D341Med (cell line): Measurements from ENCODE around the gene SLC6A6.

Experiments
- DNase-seq: peaks from one replicate; pipeline ENCODE4 v3.0.0; 2012; ENCODE audit warnings: low spot score

Gene SLC6A6

DNA sequence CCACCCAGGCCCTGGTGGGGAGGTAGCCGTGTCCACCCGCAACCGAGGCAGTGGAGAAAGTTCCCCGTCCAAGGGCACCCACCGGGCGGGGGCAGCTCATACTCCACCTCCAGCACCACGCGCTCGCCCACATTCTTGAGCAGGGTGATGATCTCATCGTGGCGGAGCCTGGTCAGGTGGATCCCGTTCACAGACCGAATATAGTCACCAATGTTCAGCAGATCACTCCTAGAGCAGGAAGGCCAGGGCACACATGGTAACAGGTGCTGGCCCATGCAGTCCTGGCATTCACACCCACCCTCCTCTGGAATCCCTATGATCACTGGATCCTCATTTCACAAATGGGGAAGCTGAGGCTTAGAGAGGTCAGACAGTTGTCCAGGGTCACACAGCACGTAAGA is 121.9 kb downstream of the SLC6A6 start:
- DNase-seq, result no peak

DNA sequence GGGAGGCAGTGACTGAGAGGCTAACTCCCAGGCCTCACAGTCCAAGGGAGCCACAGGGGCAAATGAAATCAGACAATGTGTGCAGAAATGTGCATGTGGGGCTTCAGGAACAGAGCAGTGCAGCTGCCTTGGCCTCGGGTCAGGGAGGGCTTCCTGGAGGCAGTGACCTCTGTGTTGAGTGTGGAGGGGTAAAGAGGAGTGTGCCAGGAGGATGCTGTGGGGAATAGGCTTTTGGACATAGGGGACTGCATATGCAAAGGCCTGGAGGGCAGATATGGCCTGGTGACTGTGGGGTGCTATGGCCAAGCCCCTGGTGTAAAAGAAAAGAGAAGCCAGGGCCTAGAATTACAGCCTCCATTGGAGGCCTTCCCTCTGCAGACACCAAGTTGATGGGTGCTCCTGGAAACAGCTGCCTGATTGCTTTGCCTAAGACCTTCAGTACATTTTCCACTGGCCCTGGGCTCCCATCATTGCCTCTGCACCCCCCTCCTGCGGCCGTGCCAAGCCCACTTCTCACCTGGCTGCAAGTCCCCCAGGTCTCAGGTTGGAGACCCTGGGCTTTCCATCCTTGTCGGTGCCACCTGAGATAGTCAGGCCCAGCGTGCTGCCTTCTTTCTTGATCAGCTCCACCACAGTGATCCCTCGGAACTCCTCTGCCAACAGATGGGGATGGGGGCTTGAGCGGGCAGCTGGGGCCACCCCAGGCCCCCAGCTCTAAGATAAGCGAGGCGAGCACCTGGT is 122.7 kb downstream of the SLC6A6 start:
- no peak for DNase-seq

DNA sequence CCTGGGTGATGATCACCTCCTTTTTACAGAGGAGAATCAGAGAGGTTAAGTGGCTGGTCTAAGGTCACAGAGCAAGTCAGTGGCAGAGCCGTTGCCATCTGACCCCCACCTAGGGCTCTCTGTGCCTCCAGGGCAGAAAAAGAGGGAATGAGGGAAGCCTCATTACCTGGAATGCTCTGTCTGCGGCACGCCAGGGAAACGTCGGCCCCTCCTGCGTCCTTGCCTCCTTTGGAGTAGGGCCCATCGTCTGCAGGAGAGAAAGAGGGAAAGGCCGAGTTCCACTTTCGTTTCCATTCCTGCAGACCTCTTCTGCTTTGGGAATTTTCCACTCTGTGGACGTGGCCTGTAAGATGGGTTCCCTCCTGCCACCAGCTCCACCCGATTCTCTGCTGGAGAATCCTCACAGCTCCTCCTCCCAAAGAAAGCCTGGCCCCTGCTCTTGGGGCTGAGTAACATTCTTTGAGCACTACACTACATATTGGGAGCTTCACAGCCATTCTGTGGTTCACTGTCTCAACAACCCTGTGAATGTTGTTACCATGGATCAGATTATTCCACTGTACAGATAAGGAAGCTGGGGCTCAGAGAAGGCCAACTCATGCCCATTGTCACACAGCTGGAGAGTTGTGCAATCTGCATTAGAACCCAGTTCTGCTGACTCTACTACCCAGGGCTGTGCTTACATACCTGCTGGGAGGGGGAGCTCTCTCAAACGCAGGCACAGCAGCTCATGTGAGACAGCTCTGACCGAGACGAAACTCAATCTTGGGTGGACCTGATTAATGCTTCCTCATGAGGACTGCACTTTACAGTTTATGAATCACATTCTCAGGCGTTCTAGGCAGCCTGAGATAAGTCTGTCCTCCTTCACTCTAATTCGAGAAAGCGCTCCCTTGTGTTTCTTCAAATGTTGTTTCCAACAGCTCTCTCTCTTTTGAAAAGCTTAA is 123.6 kb downstream of the SLC6A6 start:
- DNase-seq, result no peak

DNA sequence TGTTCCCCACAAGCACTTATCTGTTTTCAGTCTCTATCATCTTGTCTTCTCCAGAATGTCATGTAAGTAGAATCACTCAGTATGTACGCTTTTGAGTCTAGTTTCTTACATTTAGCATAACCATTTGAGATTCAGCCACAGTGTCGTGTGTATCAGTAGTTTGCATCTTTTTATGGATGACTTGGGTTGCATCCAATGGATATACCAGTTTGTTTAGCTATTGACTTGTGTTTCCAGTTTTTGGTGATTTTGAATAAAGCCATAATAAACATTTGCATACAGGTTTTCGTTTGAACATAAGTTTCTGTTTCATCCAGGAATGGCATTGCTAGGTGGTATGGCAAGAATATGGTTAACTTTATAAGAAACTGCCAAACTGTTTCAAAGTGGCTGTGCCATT is 125.7 kb downstream of the SLC6A6 start:
- DNase-seq, result no peak

DNA sequence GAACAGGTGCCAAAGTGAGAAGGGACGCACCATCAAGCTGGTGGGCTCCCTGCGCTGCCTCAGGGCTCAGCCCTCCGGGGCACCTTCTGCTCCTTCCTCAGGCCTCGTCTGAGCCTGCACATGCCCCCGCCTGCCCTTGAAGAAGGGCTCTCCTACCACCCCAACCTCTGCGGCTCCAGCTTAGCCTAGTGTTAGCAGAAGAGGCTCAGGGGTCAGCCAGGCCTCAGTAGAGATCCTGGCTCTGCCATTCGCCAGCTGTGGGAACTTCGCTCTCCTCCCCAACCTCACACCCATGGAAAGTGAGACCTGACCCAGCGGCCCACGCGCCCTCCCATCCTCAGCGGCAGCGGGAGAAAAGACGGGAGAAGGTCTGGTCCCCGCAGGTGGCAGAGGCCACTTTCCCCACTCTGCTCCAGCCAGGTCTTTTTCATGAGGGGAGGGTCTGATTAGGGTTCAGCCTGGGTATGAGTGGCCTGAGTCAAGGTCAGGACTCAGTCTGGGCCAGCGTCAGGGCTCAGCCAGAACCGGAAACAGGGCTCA is 129.5 kb downstream of the SLC6A6 start:
- no peak for DNase-seq

DNA sequence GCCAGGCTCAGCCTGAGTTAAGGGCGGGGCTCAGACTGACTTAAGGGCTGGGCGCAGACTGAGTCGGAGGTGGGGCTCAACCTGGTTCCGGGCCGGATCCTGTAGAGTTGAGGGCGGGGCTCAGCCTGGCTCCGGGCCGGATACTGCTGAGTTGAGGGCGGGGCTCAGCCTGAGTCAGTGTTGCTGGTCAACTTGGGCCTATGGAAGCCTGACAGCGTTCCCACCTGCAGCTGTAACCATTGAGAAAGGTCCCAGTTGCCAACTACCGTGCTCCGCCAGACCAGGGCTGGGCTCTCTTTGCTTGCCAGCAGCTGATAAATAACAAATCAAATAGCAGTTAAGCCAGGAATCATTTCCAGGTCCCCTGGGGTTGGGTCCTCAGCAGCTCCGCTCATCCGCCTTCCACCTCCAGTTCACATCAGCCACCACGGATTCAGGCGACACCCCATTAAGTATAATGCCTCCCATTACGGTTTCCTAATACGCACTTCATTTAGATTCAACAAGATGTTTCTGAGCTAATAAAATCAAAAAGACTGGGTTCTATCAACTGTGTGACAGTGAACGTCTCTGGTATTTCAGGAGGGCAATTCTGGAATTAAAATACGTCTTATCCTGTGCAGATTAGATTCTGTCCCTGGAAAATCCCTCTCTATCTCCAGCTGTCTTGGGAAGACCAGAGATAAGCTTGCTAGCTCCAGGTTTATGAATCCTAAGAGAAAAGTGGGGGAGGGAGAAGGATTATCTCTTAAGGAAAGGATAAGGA is 130.5 kb downstream of the SLC6A6 start:
- peak; percentile 84 for DNase-seq

DNA sequence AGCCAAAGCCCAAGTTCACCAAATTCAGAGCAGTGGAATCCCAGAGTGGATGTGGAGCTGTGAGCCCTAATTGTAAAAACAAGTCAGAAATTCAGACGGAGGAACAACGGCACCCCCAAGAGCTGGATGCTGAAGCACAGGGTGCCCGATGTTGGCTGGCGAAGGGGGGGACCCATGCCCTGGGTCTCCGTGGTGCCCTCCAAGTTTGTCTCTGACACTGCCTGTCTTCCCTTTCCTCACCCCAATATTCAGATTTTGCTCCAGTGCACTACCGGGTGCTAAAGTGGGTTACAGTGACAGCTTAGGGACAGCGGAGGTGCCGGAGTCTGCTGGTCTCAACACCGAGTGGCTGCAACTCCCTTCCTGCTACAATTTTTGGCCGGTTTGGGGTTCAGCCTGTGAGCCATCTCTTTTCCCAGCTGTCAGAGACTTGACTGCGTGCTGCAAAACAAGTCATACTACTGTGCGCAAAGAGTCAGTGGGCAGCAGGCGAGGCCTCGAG is 131.1 kb downstream of the SLC6A6 start:
- DNase-seq, result peak; percentile 64

DNA sequence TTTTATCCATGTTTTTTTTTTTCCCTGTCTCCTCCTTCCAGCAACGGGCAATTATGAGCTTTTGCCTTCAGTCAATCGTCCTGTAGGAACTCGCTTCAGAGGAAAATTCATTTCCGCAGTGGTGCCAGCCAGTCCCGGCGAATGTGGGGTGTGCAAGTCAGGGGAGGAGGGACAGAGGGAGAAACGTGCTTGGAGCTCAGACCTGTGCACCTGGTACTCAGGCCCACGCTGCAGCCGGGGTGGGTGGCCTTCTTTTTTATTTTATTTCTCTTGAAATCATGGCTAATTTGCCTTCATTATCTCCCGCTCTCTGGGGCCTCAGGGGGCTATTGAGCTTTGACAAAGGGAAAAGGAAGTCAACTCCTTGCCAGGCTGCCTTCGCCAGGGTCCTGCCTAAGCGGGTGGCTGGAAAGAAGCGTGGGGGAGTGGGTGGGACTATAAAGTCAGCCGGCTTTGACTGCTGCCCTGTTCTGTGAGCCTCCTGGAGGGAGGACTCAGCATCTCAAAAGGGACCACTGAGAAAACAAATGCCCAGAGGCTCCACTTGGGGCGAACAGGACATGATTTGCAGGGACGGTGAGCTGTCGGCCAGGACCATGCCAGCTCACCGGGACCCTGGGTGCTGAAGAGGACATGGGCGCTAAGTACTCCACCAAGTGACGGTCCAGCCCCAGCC is 132.2 kb downstream of the SLC6A6 start:
- DNase-seq, result no peak

DNA sequence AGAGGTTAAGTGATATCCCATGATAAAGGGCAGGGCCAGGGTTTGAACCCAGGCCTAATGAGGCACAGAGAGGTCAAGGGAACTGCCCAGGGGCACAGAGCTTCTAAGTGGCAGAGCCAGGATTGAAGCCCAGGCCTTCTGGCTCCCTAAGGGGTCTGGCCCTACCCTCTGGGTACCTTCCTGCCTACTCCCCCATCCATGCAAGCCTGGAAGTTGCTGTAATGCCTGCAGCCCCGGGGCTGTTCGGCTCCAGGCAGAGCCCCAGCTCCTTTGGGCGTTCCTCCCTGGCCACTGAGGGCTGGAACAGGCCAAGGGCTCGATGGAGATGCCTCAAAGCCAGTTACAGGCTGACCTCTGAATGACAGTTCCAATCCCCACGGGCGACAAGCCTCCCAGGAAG is 133.2 kb downstream of the SLC6A6 start:
- DNase-seq, result no peak

DNA sequence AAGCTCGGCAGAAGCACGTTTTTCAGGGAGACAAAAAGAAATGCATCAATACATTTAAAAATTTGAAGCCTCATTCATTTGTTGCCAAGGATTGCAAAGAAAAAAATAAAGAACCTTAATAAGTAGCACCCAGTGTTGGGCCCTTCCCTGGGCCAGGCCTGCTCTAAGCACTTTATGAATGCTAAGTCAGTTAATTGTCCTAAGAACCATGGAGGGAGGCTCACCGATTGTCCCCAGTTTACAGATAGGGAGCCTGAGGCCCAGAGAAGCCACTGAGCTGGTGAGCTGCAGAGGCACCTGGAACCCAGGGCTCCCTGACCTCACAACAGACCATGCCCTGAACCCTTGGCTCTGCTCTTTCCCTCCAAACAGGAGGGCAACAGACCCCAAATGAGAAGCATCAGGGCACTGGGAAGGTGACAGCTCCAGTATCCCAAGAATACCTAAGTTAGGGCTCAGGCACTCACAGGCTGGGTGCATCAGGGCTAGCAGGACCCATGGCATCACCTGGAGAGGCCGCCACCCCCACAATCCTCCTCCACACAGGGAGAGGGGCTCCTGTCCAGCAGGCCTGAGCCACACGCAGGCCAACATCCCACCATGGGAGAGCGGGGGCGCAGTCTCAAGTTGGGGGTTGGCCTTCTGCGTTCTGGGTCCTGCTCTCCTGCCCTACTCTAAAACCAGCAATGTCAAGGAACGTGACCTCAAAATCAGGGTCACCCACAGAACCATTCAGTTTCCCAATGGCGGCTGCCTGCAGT is 133.8 kb downstream of the SLC6A6 start:
- DNase-seq, result no peak

DNA sequence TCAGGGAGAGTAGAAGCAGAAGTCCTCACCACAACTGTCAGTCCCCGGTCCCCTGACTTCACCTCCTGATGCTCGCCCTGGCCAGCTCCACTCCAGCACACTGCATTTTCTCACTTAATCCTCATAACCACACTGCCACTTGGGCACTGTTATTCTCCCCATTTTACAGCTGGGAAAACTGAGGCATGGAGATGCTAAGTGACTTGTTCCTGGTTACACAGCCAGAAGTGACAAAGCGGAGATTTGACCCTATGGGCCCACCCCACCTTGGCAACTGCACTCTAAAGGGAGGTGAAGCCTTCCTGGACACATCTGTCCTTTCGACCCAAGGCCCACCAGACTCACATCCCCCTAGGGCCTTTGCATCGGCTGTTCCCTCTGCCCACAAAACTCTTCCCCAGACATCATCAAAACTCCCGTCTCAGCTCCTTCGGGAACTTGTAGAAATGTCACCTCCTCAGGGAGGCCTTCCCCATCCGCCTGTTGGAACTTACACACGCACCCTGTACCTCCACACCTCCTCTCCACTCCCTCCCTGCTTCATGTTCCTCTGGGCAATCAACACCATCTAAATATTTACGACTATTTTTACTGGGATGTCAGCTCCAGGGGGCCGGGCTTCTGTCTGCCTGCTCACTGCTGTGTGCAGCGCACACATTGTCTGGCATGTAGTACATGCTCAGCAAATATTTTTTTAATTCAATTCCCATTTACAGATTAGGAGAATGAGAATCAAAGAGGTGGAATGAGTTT is 134.6 kb downstream of the SLC6A6 start:
- no peak for DNase-seq

DNA sequence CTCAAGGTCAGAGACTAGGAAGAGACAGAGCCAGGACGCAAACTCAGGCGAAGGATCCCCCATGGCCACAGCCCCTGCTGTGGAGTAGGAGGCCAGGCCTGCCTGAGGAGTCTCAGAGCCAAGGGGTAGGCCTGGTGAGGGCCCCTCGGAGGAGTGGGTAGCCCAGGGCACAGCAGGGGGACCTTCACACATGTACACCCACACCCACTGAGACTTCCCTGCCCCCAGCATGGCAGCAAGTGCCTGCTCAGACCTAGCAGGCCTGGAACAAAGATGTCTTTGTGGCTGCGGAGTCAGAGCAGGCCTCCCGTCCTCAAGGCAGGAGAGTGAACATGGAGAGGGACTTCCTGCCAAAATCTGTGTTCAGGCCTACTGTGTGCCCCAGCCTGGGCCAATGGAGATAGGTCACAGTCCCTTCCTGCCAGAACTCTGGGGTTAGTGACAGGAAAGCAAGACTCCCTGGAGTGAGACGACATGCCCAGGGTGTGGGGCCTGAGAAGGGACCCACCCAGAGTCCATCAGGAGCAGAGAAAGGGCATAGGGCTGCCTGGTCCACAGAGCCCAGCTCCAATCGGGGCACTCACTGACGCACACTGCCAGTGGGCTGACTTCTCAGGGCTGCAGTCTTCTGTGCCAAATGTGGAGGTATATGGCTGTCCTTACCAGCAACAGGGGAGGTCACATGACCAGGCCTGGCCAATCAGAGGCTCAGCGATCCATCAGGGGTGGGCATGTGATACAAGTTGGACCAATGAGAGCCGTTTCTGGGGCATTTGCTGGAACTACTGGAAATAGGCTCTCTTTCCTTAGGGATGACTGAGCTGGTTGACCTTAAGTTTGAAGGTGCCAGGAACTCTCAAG is 135.4 kb downstream of the SLC6A6 start:
- no peak for DNase-seq

DNA sequence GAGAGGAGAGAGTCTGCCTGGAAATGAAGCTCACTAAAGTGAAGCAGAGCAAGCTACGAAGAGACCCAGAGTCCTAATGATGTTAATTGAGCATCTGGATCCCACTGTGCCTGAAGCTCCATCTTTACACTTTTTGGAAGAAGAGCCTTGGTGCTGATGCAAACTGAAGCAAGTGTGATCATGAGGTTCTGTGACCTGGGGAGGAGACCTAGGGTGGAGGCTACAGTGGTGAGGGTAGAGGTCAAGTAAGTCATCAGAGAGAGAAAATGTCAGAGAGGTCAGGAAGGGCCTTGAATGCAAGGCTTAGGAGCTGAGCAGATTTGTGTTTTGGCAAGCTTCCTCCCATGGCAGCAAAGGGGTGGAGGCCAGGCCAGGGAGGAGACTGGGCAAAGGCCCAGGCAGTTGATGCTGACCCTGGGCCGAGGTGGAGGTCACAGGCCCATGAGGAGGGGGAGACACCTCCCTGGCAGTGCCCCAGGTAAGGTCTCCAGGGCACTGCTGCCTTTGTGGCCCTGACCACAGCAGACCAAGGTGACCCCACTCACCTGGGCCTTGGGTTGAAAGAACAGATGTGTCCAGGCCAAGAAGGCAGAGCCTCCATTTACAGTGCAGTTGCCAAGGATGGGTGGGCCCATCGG is 136.2 kb downstream of the SLC6A6 start:
- DNase-seq, result no peak
